Measurements from ENCODE around the gene CALD1. TPM values are rescaled to one million over a fixed set of nuclear protein-coding genes. Genes with fewer than 3 reads are reported as not detected.
A peak's percentile ranks its signal among the peaks of the same experiment; 100 is the strongest.

CALD1 gene
- total RNA-seq, 4 donors from 2014 or later = 1,513 to 2,575 (median 1,808) TPM

GRCh38 chr7:134927723-134928122 lies 148.3 kb downstream of the CALD1 start:
- ATAC-seq = no peak
- Histone ChIP-seq H3K27me3 (no peaks in the 10 kb centered on the region), H3K4me3 (no peak overlapping the region), H3K4me1 (peaks cover 12 to 75% (median 14%) of the 10 kb centered on the region in 3 donors), H3K9me3 (no peaks in the 10 kb centered on the region), H3K27ac (peak overlapping the region in 3 of 4 donors; percentile 48 to 90 (median 74)), H3K36me3 (peaks cover 0 to 26% of the 10 kb centered on the region in 2 donors)
- 89 to 92% methylated on average over 3 of the region's 3 CpGs for WGBS, 2 donors (ENCODE audit: low coverage in 1 of 2)
- TF ChIP-seq POLR2AphosphoS5 (IDR thresholded peaks at IDR 0.05) (no peak), CTCF (IDR thresholded peaks at IDR 0.05) (no peak), EP300 (IDR thresholded peaks at IDR 0.05) (no peak)

- WGBS, 2 donors (ENCODE audit: low coverage in 1 of 2) = 90 to 93% methylated on average over 16 to 18 of the region's 18 CpGs
- Histone ChIP-seq H3K9me3 (no peaks in the 10 kb centered on the region), H3K27ac (peak overlapping the region in 3 of 4 donors; percentile 66 to 90 (median 74)), H3K27me3 (no peaks in the 10 kb centered on the region), H3K4me3 (no peak overlapping the region), H3K36me3 (peaks cover 0 to 34% of the 10 kb centered on the region in 2 donors), H3K4me1 (peaks cover 15 to 75% (median 16%) of the 10 kb centered on the region in 3 donors)
- ATAC-seq = no peak
- TF ChIP-seq POLR2A (IDR thresholded peaks at IDR 0.05) (no peak), EP300 (IDR thresholded peaks at IDR 0.05) (no peak), POLR2AphosphoS5 (IDR thresholded peaks at IDR 0.05) (no peak), CTCF (IDR thresholded peaks at IDR 0.05) (no peak)
Observed at GRCh38 chr7:134928554-134928953, 149.1 kb downstream of the CALD1 start.

GRCh38 chr7:134931487-134931886 lies 152.1 kb downstream of the CALD1 start:
- no peak for ATAC-seq
- no peaks in the 10 kb centered on the region for H3K27me3 ChIP-seq
- peaks cover 20 to 88% (median 22%) of the 10 kb centered on the region in 3 donors for H3K4me1 ChIP-seq
- WGBS, 2 donors (ENCODE audit: low coverage in 1 of 2) = 22 to 45% methylated on average over 1 of the region's 1 CpG
- peaks cover 0 to 63% of the 10 kb centered on the region in 2 donors for H3K36me3 ChIP-seq
- no peak overlapping the region for H3K4me3 ChIP-seq
- TF ChIP-seq POLR2A (IDR thresholded peaks at IDR 0.05) (no peak), EP300 (IDR thresholded peaks at IDR 0.05) (no peak), POLR2AphosphoS5 (IDR thresholded peaks at IDR 0.05) (no peak), CTCF (IDR thresholded peaks at IDR 0.05) (no peak)
- no peaks in the 10 kb centered on the region for H3K9me3 ChIP-seq
- peak overlapping the region; percentile 86 to 97 (median 90) for H3K27ac ChIP-seq

GRCh38 chr7:134932707-134933370 lies 153.4 kb downstream of the CALD1 start:
- peak; percentile 90 for ATAC-seq
- peak; percentile 74 for TF ChIP-seq POLR2AphosphoS5 (IDR thresholded peaks at IDR 0.05)
- TF ChIP-seq CTCF (IDR thresholded peaks at IDR 0.05) = no peak
- TF ChIP-seq POLR2A (IDR thresholded peaks at IDR 0.05) = peak in 1 of 2 donors; percentile 12
- TF ChIP-seq EP300 (IDR thresholded peaks at IDR 0.05) = no peak
- Histone ChIP-seq H3K27ac (peak overlapping the region; percentile 86 to 97 (median 90)), H3K36me3 (peaks cover 0 to 75% of the 10 kb centered on the region in 2 donors), H3K4me3 (peak overlapping the region in 1 of 2 donors; percentile 16), H3K9me3 (no peaks in the 10 kb centered on the region), H3K4me1 (peaks cover 22 to 91% (median 23%) of the 10 kb centered on the region in 3 donors), H3K27me3 (no peaks in the 10 kb centered on the region)
- WGBS, 2 donors (ENCODE audit: low coverage in 1 of 2) = 33 to 49% methylated on average over 3 to 11 of the region's 17 CpGs
